Heart left ventricle (tissue), 16 donors: Measurements from ENCODE around the gene TMEM176B. TPM values are rescaled to one million over a fixed set of nuclear protein-coding genes. Genes with fewer than 3 reads are reported as not detected.

Source experiments
- ATAC-seq, 4 donors: fragments of 200-7000 bp; cut with Tn5 transposase; one replicate each; pipeline ENCODE4 v1.9.1; 2020 to 2022; ENCODE audit warnings: moderate library complexity in 4 of 4, mild to moderate bottlenecking in 3 of 4, moderate number of reproducible peaks in 1 of 4
- DNase-seq, 5 donors: peaks; one replicate each; pipeline ENCODE4 v3.0.0-alpha.2; 2020
- H3K27ac ChIP-seq, 12 donors: fragments of 200-600 bp; sonication (generic) in 4 of 12; one replicate each; pipeline versions ENCODE4 v1.5.0 to v1.8.0; 2016 to 2022; ENCODE audit warnings: mild to moderate bottlenecking in 2 of 12
- H3K27me3 ChIP-seq, 9 donors: fragments of 200-600 bp; sonication (generic) in 2 of 9; one replicate each; pipeline versions ENCODE4 v1.5.1 to v1.8.0; 2016 to 2022; ENCODE audit warnings: mild to moderate bottlenecking in 3 of 9
- H3K36me3 ChIP-seq, 9 donors: fragments of 200-600 bp; sonication (generic) in 2 of 9; one replicate each; pipeline versions ENCODE4 v1.5.0 to v1.8.0; 2018 to 2022; ENCODE audit warnings: mild to moderate bottlenecking in 2 of 9
- H3K4me1 ChIP-seq, 12 donors: fragments of 200-600 bp; sonication (generic) in 4 of 12; one replicate each; pipeline versions ENCODE4 v1.5.0 to v1.8.0; 2016 to 2022; ENCODE audit warnings: mild to moderate bottlenecking in 3 of 12
- H3K4me3 ChIP-seq, 12 donors: fragments of 200-600 bp; sonication (generic) in 4 of 12; one replicate each; pipeline versions ENCODE4 v1.5.0 to v1.8.0; 2017 to 2022; ENCODE audit warnings: mild to moderate bottlenecking in 9 of 12, moderate library complexity in 4 of 12
- H3K9me3 ChIP-seq, 12 donors: fragments of 200-600 bp; sonication (generic) in 4 of 12; one replicate each; pipeline versions ENCODE4 v1.5.0 to v1.8.0; 2016 to 2022; ENCODE audit warnings: mild to moderate bottlenecking in 1 of 12
- POLR2A ChIP-seq, 2 donors: fragments of 450-650 bp; IDR thresholded peaks; one replicate each; pipeline ENCODE4 v1.6.1; 2017; ENCODE audit warnings: antibody characterized with exemption in 2 of 2, mild to moderate bottlenecking in 2 of 2, moderate library complexity in 2 of 2
- WGBS, 4 donors: extraction: QIAGEN DNeasy Blood & Tissue Kit in 2 of 4; methylation state at CpG; one replicate each; pipeline versions ENCODE4 v1.1.5 to v1.1.7; 2013 to 2018; 5-methylcytosine and 5-hydroxymethylcytosine counted together
- intact Hi-C, 10 donors: fragments of 100-400 bp; cut with DNase I; formaldehyde crosslinking; loops; one replicate each; pipeline versions ENCODE4 v1.11.1 to v1.14.2; 2022
- polyA plus RNA-seq, 2 donors: library from polyadenylated mRNA; stranded (reverse); fragments of 200-250 nt; gene quantifications; one replicate each; pipeline ENCODE4 v1.2.3, GENCODE V29; 2013
- total RNA-seq, 9 donors: library from RNA; depleted of rRNA in 2 of 9; stranded (reverse); fragments of >200 nt in 2 of 9; fragmentation: NEBNext Ultra II Directional in 3 of 9; extraction: Animal tissue kit (Norgen Biotek cat#: 25700) in 3 of 9; gene quantifications; one replicate each; pipeline versions ENCODE4 v1.1.0 to v1.2.4, GENCODE V29; 2016 to 2023
- TF ChIP-seq, protein P1 (sequence below), 12 donors: fragments of 200-600 bp; sonication (generic) in 4 of 12; IDR thresholded peaks; one replicate each; pipeline versions ENCODE4 v1.5.0 to v1.8.0; 2018 to 2022; ENCODE audit warnings: antibody characterized with exemption in 12 of 12, mild to moderate bottlenecking in 5 of 12
- donor health status: ischemic (EF 13 %, LVEDD 7.1; RV severe dilation, severe dysfunction).
- donor health status: healthy with polysubstance abuse.
- donor health status: DM: no; HTN: yes; CAD: no.
- donor health status: DM: no; HTN: no; CAD: no.
- donor health status: ischemic (EF 25% LVEDD 6.9; RV normal size, moderate dysfunction).
- donor health status: ischemic (EF 25% LVEDD 5.7; RV mildly dilated, moderate dysfunction).
- donor health status: healthy.
- donor health status: DM: yes; HTN: yes; CAD: no.
- donor health status: ischemic (EF 35%, LVEDD 5.7; RV mildly dilated, moderate dysfunction).
- donor health status: nonischemic (EF 11% LVEDD 7.7; RV severe dilation, severe dysfunction).
- donor health status: DM: yes; HTN: yes; CAD: no.
- donor health status: PGD.
- donor health status: ischemic (EF 29% LVEDD 5.4; RV normal size, mild dysfunction).
- donor health status: nonischemic (EF 23%, LVEDD 6.1; RV moderate dilation, normal function).

Gene TMEM176B
- total and polyA plus RNA-seq, 11 donors = 18.9 to 137 (median 84.3) TPM

DNA sequence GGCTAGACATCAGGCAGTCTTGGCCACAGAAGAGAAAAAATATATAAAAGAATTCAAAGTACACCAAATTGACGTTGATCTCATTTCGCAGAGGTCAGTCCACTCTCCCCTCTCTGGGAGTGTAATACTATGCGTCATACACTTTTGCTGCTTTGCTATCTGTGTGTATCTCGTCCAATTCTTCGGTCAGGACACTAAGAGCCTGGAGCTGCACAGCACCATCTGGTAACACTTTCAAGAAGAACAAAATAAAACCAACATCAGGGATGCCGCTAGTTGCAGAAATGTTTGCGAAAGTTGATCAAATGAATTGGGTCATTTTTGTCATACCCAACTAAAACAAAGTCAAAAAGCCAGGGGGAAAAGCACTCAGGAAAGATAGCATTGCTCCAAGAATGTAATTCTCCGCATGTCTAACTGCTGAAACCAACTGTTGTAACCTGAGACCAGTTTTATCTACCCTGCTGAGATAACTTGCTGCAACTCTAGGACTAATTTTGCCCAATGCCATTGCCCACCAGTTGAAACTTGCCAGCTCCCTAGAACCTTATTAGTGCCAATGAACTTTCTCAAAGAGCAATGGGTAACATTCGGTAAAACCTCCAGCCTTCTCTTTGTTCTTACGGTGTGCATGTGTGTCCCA, 23.4 kb upstream of the TMEM176B start:
- TF ChIP-seq, protein P1, sequence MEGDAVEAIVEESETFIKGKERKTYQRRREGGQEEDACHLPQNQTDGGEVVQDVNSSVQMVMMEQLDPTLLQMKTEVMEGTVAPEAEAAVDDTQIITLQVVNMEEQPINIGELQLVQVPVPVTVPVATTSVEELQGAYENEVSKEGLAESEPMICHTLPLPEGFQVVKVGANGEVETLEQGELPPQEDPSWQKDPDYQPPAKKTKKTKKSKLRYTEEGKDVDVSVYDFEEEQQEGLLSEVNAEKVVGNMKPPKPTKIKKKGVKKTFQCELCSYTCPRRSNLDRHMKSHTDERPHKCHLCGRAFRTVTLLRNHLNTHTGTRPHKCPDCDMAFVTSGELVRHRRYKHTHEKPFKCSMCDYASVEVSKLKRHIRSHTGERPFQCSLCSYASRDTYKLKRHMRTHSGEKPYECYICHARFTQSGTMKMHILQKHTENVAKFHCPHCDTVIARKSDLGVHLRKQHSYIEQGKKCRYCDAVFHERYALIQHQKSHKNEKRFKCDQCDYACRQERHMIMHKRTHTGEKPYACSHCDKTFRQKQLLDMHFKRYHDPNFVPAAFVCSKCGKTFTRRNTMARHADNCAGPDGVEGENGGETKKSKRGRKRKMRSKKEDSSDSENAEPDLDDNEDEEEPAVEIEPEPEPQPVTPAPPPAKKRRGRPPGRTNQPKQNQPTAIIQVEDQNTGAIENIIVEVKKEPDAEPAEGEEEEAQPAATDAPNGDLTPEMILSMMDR (IDR thresholded peaks at IDR 0.05) = no peak
- TF ChIP-seq POLR2A (IDR thresholded peaks at IDR 0.05) = no peak
- Histone ChIP-seq H3K27me3 (no peaks in the 10 kb centered on the region), H3K27ac (peak overlapping the region in 10 of 12 donors; percentile 4 to 82 (median 66)), H3K36me3 (no peaks in the 10 kb centered on the region), H3K4me3 (peak overlapping the region in 1 of 12 donors; percentile 22), H3K4me1 (peaks cover 0 to 39% (median 11%) of the 10 kb centered on the region in 12 donors), H3K9me3 (peaks cover 0 to 7% (median 0%) of the 10 kb centered on the region in 12 donors)
- ATAC-seq = peak; percentile 40 to 79 (median 77)
- intact Hi-C loops = no loop called here
- WGBS, 4 donors = 31 to 61% (median 43%) methylated on average over 10 of the region's 10 CpGs
- no peak for DNase-seq

DNA sequence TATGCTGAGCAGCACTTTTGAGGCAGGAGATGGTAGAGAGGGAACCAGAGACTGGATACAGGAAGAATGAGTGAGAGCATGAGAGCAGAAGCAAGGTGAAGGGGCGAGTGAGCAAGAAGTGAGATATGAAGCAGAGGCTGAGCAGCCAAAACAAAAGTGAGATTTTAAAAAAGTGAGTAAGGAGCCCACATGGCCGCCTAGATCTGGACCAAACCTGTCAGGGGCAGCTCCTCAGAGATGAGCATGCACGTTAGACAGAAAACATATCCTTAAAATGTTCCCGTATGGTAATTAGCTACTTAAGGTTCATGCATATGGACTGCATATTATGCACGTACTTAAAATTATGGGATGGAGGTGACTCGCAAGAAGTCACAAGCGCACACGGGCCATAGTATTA, 22.9 kb upstream of the TMEM176B start:
- Histone ChIP-seq H3K9me3 (peaks cover 0 to 7% (median 0%) of the 10 kb centered on the region in 12 donors), H3K27ac (peak overlapping the region in 10 of 12 donors; percentile 4 to 82 (median 66)), H3K36me3 (no peaks in the 10 kb centered on the region), H3K27me3 (no peaks in the 10 kb centered on the region), H3K4me3 (peak overlapping the region in 1 of 12 donors; percentile 22), H3K4me1 (peaks cover 0 to 39% (median 11%) of the 10 kb centered on the region in 12 donors)
- 47 to 75% (median 61%) methylated on average over 8 of the region's 8 CpGs for WGBS, 4 donors
- intact Hi-C loops = no loop called here
- ATAC-seq (no peak), DNase-seq (no peak)
- TF ChIP-seq, protein P1 (IDR thresholded peaks at IDR 0.05) = no peak
- no peak for TF ChIP-seq POLR2A (IDR thresholded peaks at IDR 0.05)

DNA sequence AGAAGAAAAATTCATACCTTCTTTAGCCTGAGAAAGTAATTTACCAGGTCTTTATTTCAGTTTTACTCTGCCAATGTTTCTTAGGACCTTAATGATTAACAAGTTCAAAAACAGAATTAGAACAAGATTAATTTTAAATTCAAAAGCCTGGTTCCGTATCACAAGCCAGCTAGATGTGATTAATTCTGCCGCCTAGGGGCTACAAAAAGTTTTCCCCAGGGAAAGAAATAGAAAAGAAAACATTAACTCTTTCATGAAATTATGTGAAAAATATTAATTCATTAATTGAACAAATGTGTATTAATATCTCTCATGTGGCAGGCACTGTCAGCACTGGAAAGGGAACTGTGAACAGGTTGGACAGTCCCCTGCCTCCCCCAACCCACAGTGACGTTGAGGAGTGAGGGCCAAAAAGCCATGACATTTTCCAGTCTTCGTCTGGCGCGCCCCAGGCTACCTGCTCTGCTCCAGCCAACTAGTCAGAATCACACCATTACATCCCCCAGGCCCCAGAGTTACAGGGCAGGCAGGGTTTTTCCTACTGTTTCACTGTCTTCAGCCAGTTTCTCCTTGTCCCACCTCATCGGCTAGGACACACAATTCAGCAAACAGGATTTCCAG, 20.5 kb upstream of the TMEM176B start:
- TF ChIP-seq, protein P1 (IDR thresholded peaks at IDR 0.05) = peak in 3 of 12 donors; percentile 10 to 29 (median 21)
- TF ChIP-seq POLR2A (IDR thresholded peaks at IDR 0.05) = no peak
- Histone ChIP-seq H3K36me3 (no peaks in the 10 kb centered on the region), H3K9me3 (peaks cover 0 to 24% (median 9%) of the 10 kb centered on the region in 12 donors), H3K4me1 (peaks cover 0 to 22% (median 7%) of the 10 kb centered on the region in 12 donors), H3K27me3 (no peaks in the 10 kb centered on the region), H3K27ac (peak overlapping the region in 5 of 12 donors; percentile 2 to 66 (median 41)), H3K4me3 (no peak overlapping the region)
- intact Hi-C loops = no loop called here
- ATAC-seq (peak in 1 of 4 donors; percentile 38), DNase-seq (peak in 1 of 5 donors; percentile 40)
- 29 to 60% (median 49%) methylated on average over 7 of the region's 7 CpGs for WGBS, 4 donors

DNA sequence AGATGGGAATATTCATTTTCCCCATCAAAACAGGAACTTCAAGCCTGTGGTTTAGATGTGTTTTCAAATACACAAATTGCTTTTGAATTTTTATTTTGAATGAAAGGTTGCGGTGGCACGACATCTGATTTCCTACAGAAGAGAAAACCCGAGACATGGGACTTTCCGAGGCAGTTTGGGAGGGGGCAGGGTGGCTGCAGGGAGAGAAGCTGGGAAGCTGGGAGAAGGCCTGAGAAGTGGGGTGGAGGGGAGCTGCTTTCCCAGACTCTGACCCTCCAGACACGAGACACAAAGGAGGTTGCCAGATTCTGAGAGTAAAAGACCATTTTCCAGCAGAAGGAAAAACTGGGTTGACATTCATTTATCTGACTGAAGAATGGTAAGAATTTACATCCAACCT, 20.0 kb upstream of the TMEM176B start:
- TF ChIP-seq, protein P1 (IDR thresholded peaks at IDR 0.05) = no peak
- no peak for TF ChIP-seq POLR2A (IDR thresholded peaks at IDR 0.05)
- no peak for ATAC-seq
- Histone ChIP-seq H3K4me1 (peaks cover 0 to 19% (median 7%) of the 10 kb centered on the region in 12 donors), H3K27ac (peak overlapping the region in 5 of 12 donors; percentile 2 to 66 (median 41)), H3K27me3 (no peaks in the 10 kb centered on the region), H3K4me3 (no peak overlapping the region), H3K36me3 (no peaks in the 10 kb centered on the region), H3K9me3 (peaks cover 0 to 28% (median 10%) of the 10 kb centered on the region in 12 donors)
- intact Hi-C loops = no loop called here
- no peak for DNase-seq
- WGBS, 4 donors = 31 to 51% (median 37%) methylated on average over 5 of the region's 5 CpGs
